DND-41 (cell line): ENCODE results near the gene TRAPPC5.

Source experiments
- ATAC-seq: fragments of 200-7000 bp; cut with Tn5 transposase; 3 replicates; pipeline ENCODE4 v1.9.1; 2021; ENCODE audit warnings: low read depth; ENCODE audit not compliant: insufficient read depth
- DNase-seq: peaks from one replicate; pipeline ENCODE4 v3.0.0-alpha.2; 2020
- H2AFZ ChIP-seq: 2 replicates; pipeline ENCODE4 v1.6.0; 2012; ENCODE audit warnings: low read depth, low read length
- H3K27ac ChIP-seq: 2 replicates; pipeline ENCODE4 v1.5.1; 2012; ENCODE audit warnings: low read length, inconsistent platforms
- H3K27me3 ChIP-seq: fragments of 200-600 bp; sonication (generic); 2 replicates; pipeline ENCODE4 v1.6.0; 2012; ENCODE audit warnings: low read length, mild to moderate bottlenecking, inconsistent platforms; ENCODE audit not compliant: insufficient read depth, poor library complexity
- H3K36me3 ChIP-seq: 2 replicates; pipeline ENCODE4 v1.5.1; 2012; ENCODE audit warnings: low read length, inconsistent platforms; ENCODE audit not compliant: insufficient read depth
- H3K4me1 ChIP-seq: 2 replicates; pipeline ENCODE4 v1.5.1; 2012; ENCODE audit warnings: mild to moderate bottlenecking, low read length; ENCODE audit not compliant: insufficient read depth
- H3K4me2 ChIP-seq: 2 replicates; pipeline ENCODE4 v1.6.0; 2012; ENCODE audit warnings: mild to moderate bottlenecking, moderate library complexity, low read length, inconsistent platforms; ENCODE audit not compliant: insufficient read depth
- H3K4me3 ChIP-seq, 2 experiments: fragments of 200-600 bp in 1 of 2; shearing (Covaris generic) in 1 of 2; 2 replicates each; pipeline ENCODE4 v1.5.1; 2012 to 2016; ENCODE audit warnings: inconsistent platforms in 2 of 2, low read length in 2 of 2, mild to moderate bottlenecking in 2 of 2, low read depth in 1 of 2, moderate library complexity in 1 of 2
- H3K79me2 ChIP-seq: 2 replicates; pipeline ENCODE4 v1.6.0; 2012; ENCODE audit warnings: low read length, inconsistent platforms; ENCODE audit not compliant: insufficient read depth
- H3K9ac ChIP-seq: 2 replicates; pipeline ENCODE4 v1.6.0; 2012; ENCODE audit warnings: low read depth, mild to moderate bottlenecking, inconsistent platforms, low read length, moderate library complexity
- H3K9me3 ChIP-seq: 2 replicates; pipeline ENCODE4 v1.5.1; 2012; ENCODE audit warnings: low read length, moderate library complexity, mild to moderate bottlenecking, inconsistent platforms; ENCODE audit not compliant: insufficient read depth, severe bottlenecking
- H4K20me1 ChIP-seq: 2 replicates; pipeline ENCODE4 v1.6.0; 2012; ENCODE audit warnings: low read length; ENCODE audit not compliant: insufficient read depth
- EZH2 ChIP-seq: IDR thresholded peaks from 3 replicates; pipeline ENCODE4 v1.6.1; 2012; ENCODE audit warnings: borderline replicate concordance, low read depth, mild to moderate bottlenecking, moderate library complexity, low read length, inconsistent platforms; ENCODE audit not compliant: severe bottlenecking
- TF ChIP-seq, protein P1 (sequence below): IDR thresholded peaks from 2 replicates; pipeline ENCODE4 v1.5.1; 2012; ENCODE audit warnings: borderline replicate concordance, low read length, moderate library complexity, mild to moderate bottlenecking; ENCODE audit not compliant: poor library complexity, severe bottlenecking; ENCODE audit errors: extremely low read depth

The TRAPPC5 gene

DNA sequence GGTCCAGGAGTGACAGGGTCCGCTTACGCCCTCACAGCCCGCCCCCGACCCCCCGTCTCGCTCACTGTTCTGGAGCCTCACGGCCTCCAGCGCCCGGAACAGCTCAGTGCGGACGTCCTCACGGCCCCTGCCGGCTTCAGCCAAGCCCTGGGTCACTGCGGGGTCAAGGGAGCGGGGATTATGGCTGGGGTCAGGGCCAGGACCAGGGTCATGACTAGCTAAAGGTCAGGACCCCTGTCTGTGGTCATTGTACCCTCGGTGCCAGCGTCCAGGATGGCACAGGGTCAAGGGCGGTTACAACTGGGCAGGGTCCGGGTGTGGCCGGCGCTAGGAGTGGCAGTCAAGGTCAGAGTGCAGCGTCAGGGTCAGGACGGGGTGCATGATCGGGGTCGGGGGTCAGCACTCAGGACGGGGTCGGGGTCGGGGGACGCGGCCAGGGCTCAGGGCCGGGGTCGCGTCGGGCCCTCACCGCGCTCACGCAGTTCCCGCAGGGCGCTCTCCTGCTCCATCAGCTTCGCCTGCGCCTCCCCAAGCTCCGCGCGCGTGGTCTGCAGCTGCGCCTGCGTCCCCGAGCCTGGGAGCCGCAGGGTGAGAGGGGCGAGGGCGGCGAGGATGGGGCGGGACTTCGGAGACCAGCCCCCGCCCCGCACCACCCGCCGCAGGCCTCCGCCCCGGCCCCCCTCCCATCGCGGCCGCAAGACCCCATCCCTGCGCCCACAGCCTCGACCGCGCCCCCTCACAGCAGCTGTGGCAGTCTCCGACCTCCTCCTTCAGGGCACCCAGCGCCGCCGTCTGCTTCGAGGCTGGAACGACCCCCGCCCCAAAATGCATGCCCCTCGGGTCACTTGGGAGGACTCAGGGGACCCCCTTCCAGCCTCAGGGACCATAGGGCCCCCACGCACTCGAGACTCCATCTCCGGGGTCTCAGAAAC lies 49.9 kb downstream of the TRAPPC5 start:
- Histone ChIP-seq H3K9me3 (no peaks in the 10 kb centered on the region), H3K4me3 (no peak overlapping the region), H3K79me2 (no peaks in the 10 kb centered on the region), H4K20me1 (no peaks in the 10 kb centered on the region), H2AFZ (no peak overlapping the region), H3K27ac (no peak overlapping the region), H3K4me2 (no peak overlapping the region), H3K27me3 (no peaks in the 10 kb centered on the region), H3K36me3 (no peaks in the 10 kb centered on the region), H3K9ac (no peak overlapping the region), H3K4me1 (no peaks in the 10 kb centered on the region)
- TF ChIP-seq, protein P1, sequence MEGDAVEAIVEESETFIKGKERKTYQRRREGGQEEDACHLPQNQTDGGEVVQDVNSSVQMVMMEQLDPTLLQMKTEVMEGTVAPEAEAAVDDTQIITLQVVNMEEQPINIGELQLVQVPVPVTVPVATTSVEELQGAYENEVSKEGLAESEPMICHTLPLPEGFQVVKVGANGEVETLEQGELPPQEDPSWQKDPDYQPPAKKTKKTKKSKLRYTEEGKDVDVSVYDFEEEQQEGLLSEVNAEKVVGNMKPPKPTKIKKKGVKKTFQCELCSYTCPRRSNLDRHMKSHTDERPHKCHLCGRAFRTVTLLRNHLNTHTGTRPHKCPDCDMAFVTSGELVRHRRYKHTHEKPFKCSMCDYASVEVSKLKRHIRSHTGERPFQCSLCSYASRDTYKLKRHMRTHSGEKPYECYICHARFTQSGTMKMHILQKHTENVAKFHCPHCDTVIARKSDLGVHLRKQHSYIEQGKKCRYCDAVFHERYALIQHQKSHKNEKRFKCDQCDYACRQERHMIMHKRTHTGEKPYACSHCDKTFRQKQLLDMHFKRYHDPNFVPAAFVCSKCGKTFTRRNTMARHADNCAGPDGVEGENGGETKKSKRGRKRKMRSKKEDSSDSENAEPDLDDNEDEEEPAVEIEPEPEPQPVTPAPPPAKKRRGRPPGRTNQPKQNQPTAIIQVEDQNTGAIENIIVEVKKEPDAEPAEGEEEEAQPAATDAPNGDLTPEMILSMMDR: no peak
- TF ChIP-seq EZH2: no peak
- no peak for DNase-seq
- ATAC-seq: no peak

DNA sequence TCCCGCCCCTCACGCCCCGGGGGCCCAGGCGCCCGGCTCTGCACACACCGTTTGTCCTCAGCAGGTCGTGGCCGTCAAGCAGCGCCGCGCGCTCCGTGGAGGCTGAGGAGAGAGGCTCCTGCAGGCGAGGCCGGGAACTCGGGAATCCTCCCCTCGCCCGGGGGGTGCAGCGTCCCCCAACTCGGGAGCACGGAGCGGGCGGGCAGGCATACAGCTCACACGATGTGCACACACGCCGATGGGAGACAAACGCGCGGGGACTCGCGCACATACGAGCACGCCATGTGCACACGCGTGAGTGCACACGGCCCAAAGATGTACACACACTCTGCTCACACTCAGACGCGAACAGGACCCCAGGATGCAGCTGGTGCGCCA lies 50.6 kb downstream of the TRAPPC5 start:
- Histone ChIP-seq H3K4me3 (no peak overlapping the region), H3K9me3 (no peaks in the 10 kb centered on the region), H3K79me2 (no peaks in the 10 kb centered on the region), H3K27ac (no peak overlapping the region), H3K9ac (no peak overlapping the region), H3K4me1 (no peaks in the 10 kb centered on the region), H3K27me3 (no peaks in the 10 kb centered on the region), H4K20me1 (no peaks in the 10 kb centered on the region), H3K4me2 (no peak overlapping the region), H2AFZ (no peak overlapping the region), H3K36me3 (no peaks in the 10 kb centered on the region)
- no peak for DNase-seq
- no peak for ATAC-seq
- TF ChIP-seq EZH2: no peak
- TF ChIP-seq, protein P1: no peak

DNA sequence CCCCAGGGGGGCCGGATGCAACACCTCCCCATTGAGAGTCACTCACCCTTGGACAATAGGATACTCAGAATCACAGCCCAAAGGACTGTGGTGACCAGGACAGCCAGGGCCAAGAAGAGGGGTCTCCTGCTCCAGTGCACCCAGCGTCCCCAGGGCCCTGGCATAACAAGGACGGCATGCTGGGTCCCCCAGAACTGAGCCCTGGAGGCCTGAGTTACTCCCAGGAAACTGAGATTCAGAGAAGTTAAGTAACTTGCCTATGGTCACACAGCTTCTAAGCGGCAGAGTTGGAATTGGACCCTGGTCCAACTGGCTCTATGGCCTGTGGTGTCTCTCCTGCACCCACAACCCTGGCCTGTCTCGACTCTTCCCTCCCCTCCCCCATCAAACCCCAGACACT lies 51.0 kb downstream of the TRAPPC5 start:
- no peak for TF ChIP-seq EZH2
- TF ChIP-seq, protein P1: no peak
- H3K4me1 ChIP-seq: no peaks in the 10 kb centered on the region
- no peak for DNase-seq
- no peak overlapping the region for H3K27ac ChIP-seq
- no peak overlapping the region for H3K4me3 ChIP-seq
- no peaks in the 10 kb centered on the region for H3K36me3 ChIP-seq
- H3K27me3 ChIP-seq: no peaks in the 10 kb centered on the region
- H3K9ac ChIP-seq: no peak overlapping the region
- no peaks in the 10 kb centered on the region for H3K79me2 ChIP-seq
- no peaks in the 10 kb centered on the region for H4K20me1 ChIP-seq
- ATAC-seq: no peak
- H2AFZ ChIP-seq: no peak overlapping the region
- no peaks in the 10 kb centered on the region for H3K9me3 ChIP-seq
- no peak overlapping the region for H3K4me2 ChIP-seq
